Gastroesophageal sphincter (tissue), 3 donors: ENCODE data around the gene CCL5.

Source experiments
- EP300 ChIP-seq: sonication (generic); formaldehyde crosslinking; IDR thresholded peaks from one replicate; pipeline ENCODE4 v1.6.1; 2017; ENCODE audit warnings: antibody characterized with exemption, mild to moderate bottlenecking
- TF ChIP-seq, protein P1 (sequence below), 4 experiments: fragments of 200-600 bp in 2 of 4; fragments of 450-650 bp in 2 of 4; sonication (generic) in 1 of 4; IDR thresholded peaks; one replicate each; pipeline ENCODE4 v1.5.1; 2017 to 2019; ENCODE audit warnings: antibody characterized with exemption in 4 of 4, mild to moderate bottlenecking in 2 of 4, moderate library complexity in 2 of 4

DNA sequence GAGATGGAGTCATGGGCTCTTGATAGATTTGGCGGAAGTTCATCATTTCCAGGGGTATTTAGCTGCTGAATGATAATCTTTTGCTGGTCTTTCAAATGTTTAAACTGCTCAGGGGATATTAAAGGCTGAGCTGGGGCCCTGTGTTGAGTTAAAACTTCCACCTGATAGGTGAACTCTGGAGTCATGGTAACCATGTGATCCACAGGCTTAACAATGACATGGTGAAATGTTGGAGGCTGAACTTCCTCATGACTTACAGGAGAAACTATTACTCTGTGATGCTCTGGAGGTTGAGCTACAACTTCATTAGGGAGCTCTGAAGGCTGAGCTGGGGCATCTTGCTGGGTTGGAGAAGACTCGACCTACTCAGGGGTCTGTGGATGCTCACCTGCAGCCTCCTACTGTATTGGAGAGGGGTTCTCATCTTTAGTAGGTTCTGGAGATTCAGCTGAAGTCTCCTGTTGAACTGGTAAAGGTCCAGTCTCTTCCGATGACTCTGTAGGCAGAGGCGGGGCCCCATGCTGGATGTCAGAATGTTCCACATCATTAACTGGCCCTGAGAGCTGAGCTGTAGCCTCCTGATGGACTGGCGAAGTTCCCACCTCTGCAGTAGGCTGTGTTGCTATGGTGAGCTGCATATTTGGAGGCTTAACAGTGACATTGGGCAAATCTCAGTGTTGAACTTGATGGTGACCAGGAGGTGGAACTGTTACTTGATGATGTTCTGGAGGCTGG, 26.2 kb upstream of the CCL5 start:
- no peak for TF ChIP-seq EP300
- TF ChIP-seq, protein P1, sequence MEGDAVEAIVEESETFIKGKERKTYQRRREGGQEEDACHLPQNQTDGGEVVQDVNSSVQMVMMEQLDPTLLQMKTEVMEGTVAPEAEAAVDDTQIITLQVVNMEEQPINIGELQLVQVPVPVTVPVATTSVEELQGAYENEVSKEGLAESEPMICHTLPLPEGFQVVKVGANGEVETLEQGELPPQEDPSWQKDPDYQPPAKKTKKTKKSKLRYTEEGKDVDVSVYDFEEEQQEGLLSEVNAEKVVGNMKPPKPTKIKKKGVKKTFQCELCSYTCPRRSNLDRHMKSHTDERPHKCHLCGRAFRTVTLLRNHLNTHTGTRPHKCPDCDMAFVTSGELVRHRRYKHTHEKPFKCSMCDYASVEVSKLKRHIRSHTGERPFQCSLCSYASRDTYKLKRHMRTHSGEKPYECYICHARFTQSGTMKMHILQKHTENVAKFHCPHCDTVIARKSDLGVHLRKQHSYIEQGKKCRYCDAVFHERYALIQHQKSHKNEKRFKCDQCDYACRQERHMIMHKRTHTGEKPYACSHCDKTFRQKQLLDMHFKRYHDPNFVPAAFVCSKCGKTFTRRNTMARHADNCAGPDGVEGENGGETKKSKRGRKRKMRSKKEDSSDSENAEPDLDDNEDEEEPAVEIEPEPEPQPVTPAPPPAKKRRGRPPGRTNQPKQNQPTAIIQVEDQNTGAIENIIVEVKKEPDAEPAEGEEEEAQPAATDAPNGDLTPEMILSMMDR (IDR thresholded peaks at IDR 0.05), result no peak
